Endothelial cell of umbilical vein (primary cell): Measurements from ENCODE around the gene DEXI. TPM values are rescaled to one million over a fixed set of nuclear protein-coding genes. Genes with fewer than 3 reads are reported as not detected.

Experiments
- BruUV-seq: library from RNA; stranded (reverse); fragments of 400-500 nt; replicated peaks from 2 replicates; lab custom pipeline; 2021; lab: Mats Ljungman, UMichigan
- CTCF ChIA-PET: fragments of 300-600, 350-600 bp; sonication (Branson Sonifier 250); formaldehyde crosslinking; loops from one replicate; lab custom pipeline; 2021; ENCODE audit warnings: antibody characterized with exemption, inconsistent platforms; lab: Charles Lee
- POLR2A ChIA-PET: fragments of 300-600, 350-600 bp; sonication (Branson Sonifier 250); formaldehyde crosslinking; loops from one replicate; lab custom pipeline; 2021; ENCODE audit warnings: antibody characterized with exemption, inconsistent platforms; lab: Charles Lee
- DNase-seq: peaks from one replicate; pipeline ENCODE4 v3.0.0-alpha.2; 2011; ENCODE audit warnings: low read depth, low spot score
- FAIRE-seq: peaks from 2 replicates; lab custom pipeline; 2011; peaks lifted over from hg19 to GRCh38; lab: Jason Lieb, UNC
- H2AFZ ChIP-seq: 2 replicates; pipeline ENCODE4 v1.6.0; 2012; ENCODE audit warnings: low read depth, low read length, control low read depth, inconsistent platforms
- H3K27ac ChIP-seq: 2 replicates; pipeline ENCODE4 v1.5.1; 2011; ENCODE audit warnings: low read depth, mild to moderate bottlenecking, control low read depth, low read length, moderate library complexity; ENCODE audit not compliant: insufficient read depth
- H3K27me3 ChIP-seq, 2 experiments: 2 replicates each; pipeline versions ENCODE4 v1.6.0 to v1.6.1; 2011; ENCODE audit warnings: low read length in 2 of 2, mixed read lengths in 1 of 2; ENCODE audit not compliant: control insufficient read depth in 2 of 2, insufficient read depth in 2 of 2
- H3K36me3 ChIP-seq, 2 experiments: 2 replicates in 1 of 2; 3 replicates in 1 of 2; pipeline ENCODE4 v1.5.1; 2011; ENCODE audit warnings: low read length in 2 of 2, mild to moderate bottlenecking in 1 of 2, moderate library complexity in 1 of 2; ENCODE audit not compliant: control insufficient read depth in 2 of 2, insufficient read depth in 2 of 2; ENCODE audit errors: extremely low read depth in 1 of 2
- H3K4me1 ChIP-seq: 3 replicates; pipeline ENCODE4 v1.5.1; 2011; ENCODE audit warnings: mild to moderate bottlenecking, low read length; ENCODE audit not compliant: control insufficient read depth, insufficient read depth; ENCODE audit errors: extremely low read depth
- H3K4me2 ChIP-seq: 2 replicates; pipeline ENCODE4 v1.6.1; 2011; ENCODE audit warnings: low read length, control low read depth, mixed read lengths; ENCODE audit not compliant: insufficient read depth
- H3K4me3 ChIP-seq, 3 experiments: fragments of 200-600 bp in 1 of 3; sonication (generic), shearing (Covaris generic) in 1 of 3; replicated peaks in 1 of 3; 2 replicates each; pipeline ENCODE4 v1.5.1; 2011 to 2016; ENCODE audit warnings: control low read depth in 3 of 3, low read length in 3 of 3, mild to moderate bottlenecking in 2 of 3, inconsistent platforms in 1 of 3, low read depth in 1 of 3, moderate library complexity in 1 of 3; ENCODE audit not compliant: insufficient read depth in 1 of 3
- H3K79me2 ChIP-seq: 2 replicates; pipeline ENCODE4 v1.6.0; 2012; ENCODE audit warnings: low read length, inconsistent platforms; ENCODE audit not compliant: control insufficient read depth, insufficient read depth
- H3K9ac ChIP-seq: replicated peaks from 2 replicates; pipeline ENCODE3; 2011; ENCODE audit warnings: low read length, control low read depth; ENCODE audit not compliant: insufficient read depth; ENCODE audit errors: extremely low read depth
- H3K9me1 ChIP-seq: replicated peaks from 3 replicates; pipeline ENCODE4 v1.6.0; 2011; ENCODE audit warnings: mild to moderate bottlenecking, low read length; ENCODE audit not compliant: control insufficient read depth, insufficient read depth; ENCODE audit errors: extremely low read depth
- H3K9me3 ChIP-seq: replicated peaks from 2 replicates; pipeline ENCODE4 v1.5.1; 2012; ENCODE audit warnings: low read length, inconsistent platforms; ENCODE audit not compliant: control insufficient read depth, insufficient read depth
- H4K20me1 ChIP-seq: replicated peaks from 2 replicates; pipeline ENCODE3; 2011; ENCODE audit warnings: mild to moderate bottlenecking, low read length; ENCODE audit not compliant: control insufficient read depth, insufficient read depth; ENCODE audit errors: extremely low read depth
- EZH2 ChIP-seq: IDR thresholded peaks from 2 replicates; pipeline ENCODE4 v1.6.1; 2012; ENCODE audit warnings: borderline replicate concordance, low read depth, mild to moderate bottlenecking, moderate library complexity, low read length, inconsistent platforms; ENCODE audit not compliant: severe bottlenecking
- FOS ChIP-seq: IDR thresholded peaks from 2 replicates; pipeline ENCODE4 v1.6.1; 2011; ENCODE audit warnings: mild to moderate bottlenecking, low read length, moderate library complexity, borderline replicate concordance; ENCODE audit not compliant: insufficient read depth
- JUN ChIP-seq: IDR thresholded peaks from 2 replicates; pipeline ENCODE4 v1.6.1; 2011; ENCODE audit warnings: borderline replicate concordance, low read depth; ENCODE audit not compliant: insufficient read length, insufficient read depth
- MYC ChIP-seq: IDR thresholded peaks from one replicate; pipeline ENCODE4 v1.6.1; 2011; ENCODE audit warnings: mild to moderate bottlenecking, low read depth, low read length
- dilution Hi-C: fragments of 300-500 bp; cut with MboI; formaldehyde crosslinking; loops from one replicate; pipeline ENCODE4 v1.15.0; 2019; ENCODE audit warnings: low sequenced_read_pairs; ENCODE audit not compliant: extremely low pct_ligation_motif_present
- intact Hi-C: fragments of 100-400 bp; cut with micrococcal nuclease; formaldehyde crosslinking; loops from one replicate; pipeline ENCODE4 v1.10.0; 2022
- polyA plus RNA-seq, 4 experiments: library from polyadenylated mRNA; depleted of rRNA in 3 of 4; stranded (reverse) in 3 of 4; unstranded in 1 of 4; fragments of >200 nt; gene quantifications; 2 replicates each; pipeline versions ENCODE4 v1.2.1 to v1.2.3, GENCODE V29; 2011 to 2012; ENCODE audit warnings: missing spikeins in 1 of 4
- total RNA-seq: library from RNA; stranded (reverse); gene quantifications from 2 replicates; pipeline ENCODE4 v1.2.3, GENCODE V29; 2021
- TF ChIP-seq, protein P1 (sequence below): IDR thresholded peaks from 2 replicates; pipeline ENCODE4 v1.6.1; 2011; ENCODE audit not compliant: insufficient read depth, insufficient read length

The DEXI gene
- total and polyA plus RNA-seq, 2 donors (not counting 3 experiments of a cell fraction or from before 2014, with no cell fraction given): 32.8 to 69.5 TPM

DNA sequence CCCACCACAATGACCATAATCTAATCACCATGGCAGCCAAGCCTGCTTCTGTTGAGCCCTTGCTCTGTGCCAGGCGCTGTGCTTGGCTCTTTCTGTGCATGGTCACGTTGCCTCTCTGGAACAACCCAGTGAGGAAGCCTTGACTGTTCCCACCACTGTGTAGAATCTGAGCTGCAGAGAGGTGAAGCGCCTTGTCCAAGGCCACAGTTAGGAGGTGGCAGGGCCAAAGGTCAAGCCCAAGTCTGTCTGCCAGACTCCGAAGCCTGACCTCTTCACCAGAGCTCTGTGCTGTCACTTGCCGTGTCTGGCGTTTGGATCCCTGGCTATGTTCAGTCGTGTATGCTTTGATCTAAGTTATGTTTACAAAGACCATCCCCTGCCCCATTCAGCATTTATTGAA lies 12.6 kb upstream of the DEXI start:
- no TSS peak for BruUV-seq
- H3K9me3 ChIP-seq: no peaks in the 10 kb centered on the region
- intact Hi-C loops (loop anchor here (1.0 to 5.0 kb wide), 6 partner anchors 9 to 401 kb away; partner anchors contain the start of genes CLEC16A and SOCS1), dilution Hi-C loops (no loop called here)
- POLR2A ChIA-PET: interaction anchor here (1.0 to 1.2 kb wide), 2 partner anchors 10 to 301 kb away, joined by 3 to 7 read pairs; partner anchors contain the start of gene SOCS1
- peak overlapping the region; percentile 75 for H3K4me2 ChIP-seq
- no peak overlapping the region for H3K4me3 ChIP-seq
- peaks cover 11% of the 10 kb centered on the region for H3K79me2 ChIP-seq
- no peak for FAIRE-seq
- H3K9me1 ChIP-seq: no peaks in the 10 kb centered on the region
- H3K27me3 ChIP-seq: no peaks in the 10 kb centered on the region
- peaks cover 0 to 2% of the 10 kb centered on the region in 2 experiments for H3K36me3 ChIP-seq
- CTCF ChIA-PET: interaction anchor here (1.6 to 3.6 kb wide), 8 partner anchors 9 to 453 kb away, joined by 5 to 44 read pairs (median 8); partner anchors contain the start of genes CLEC16A and SOCS1
- H3K9ac ChIP-seq: no peak overlapping the region
- H3K27ac ChIP-seq: peak overlapping the region; percentile 1
- H3K4me1 ChIP-seq: peaks cover 37% of the 10 kb centered on the region
- no peak for DNase-seq
- no peaks in the 10 kb centered on the region for H4K20me1 ChIP-seq
- TF ChIP-seq MYC (no peak), FOS (no peak), JUN (no peak), EZH2 (no peak)
- TF ChIP-seq, protein P1, sequence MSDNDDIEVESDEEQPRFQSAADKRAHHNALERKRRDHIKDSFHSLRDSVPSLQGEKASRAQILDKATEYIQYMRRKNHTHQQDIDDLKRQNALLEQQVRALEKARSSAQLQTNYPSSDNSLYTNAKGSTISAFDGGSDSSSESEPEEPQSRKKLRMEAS: no peak
- no peak overlapping the region for H2AFZ ChIP-seq

DNA sequence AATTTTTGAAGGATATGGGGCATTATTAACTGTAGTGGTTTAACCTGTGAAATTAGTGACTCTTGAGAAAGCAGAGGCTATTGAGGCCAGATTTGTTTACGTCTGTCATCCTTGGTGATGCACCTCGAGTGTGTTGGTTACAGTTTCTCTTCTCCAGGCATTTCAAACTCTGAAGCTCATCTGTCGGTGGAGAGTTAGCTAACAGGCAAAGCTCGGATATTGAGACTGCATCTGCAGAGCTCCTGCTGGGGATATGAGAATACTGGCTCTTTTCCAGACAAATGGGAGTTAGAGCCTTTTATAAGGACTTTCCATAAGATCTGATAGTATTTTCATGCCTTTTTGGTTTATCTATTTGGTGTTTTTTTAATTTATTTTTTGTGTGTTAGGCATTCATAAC lies 8.8 kb upstream of the DEXI start:
- Histone ChIP-seq H4K20me1 (no peaks in the 10 kb centered on the region), H3K4me3 (no peak overlapping the region), H3K79me2 (peaks cover 16% of the 10 kb centered on the region), H3K9me1 (no peaks in the 10 kb centered on the region), H3K27me3 (no peaks in the 10 kb centered on the region), H3K4me2 (no peak overlapping the region), H3K27ac (no peak overlapping the region), H3K9ac (no peak overlapping the region), H3K9me3 (no peaks in the 10 kb centered on the region), H2AFZ (no peak overlapping the region), H3K36me3 (no peaks in the 10 kb centered on the region), H3K4me1 (peaks cover 18% of the 10 kb centered on the region)
- ChIA-PET POLR2A (no interaction called here), CTCF (interaction anchor here (0.6 to 2.0 kb wide), 3 partner anchors 9 to 20 kb away, joined by 3 to 10 read pairs (median 4); no protein-coding TSS in a partner anchor)
- dilution Hi-C loops (no loop called here), intact Hi-C loops (no loop called here)
- no peak for DNase-seq
- TF ChIP-seq MYC (no peak), EZH2 (no peak), FOS (no peak)
- no TSS peak for BruUV-seq
- FAIRE-seq: no peak
